DOHH2 (cell line): ENCODE data around the gene IQSEC3.

Experiments
- CTCF ChIP-seq: fragments of 200-600 bp; sonication (generic); IDR thresholded peaks from one replicate; pipeline ENCODE4 v1.5.1; 2014; ENCODE audit warnings: antibody characterized with exemption, mild to moderate bottlenecking, low read depth, low read length; ENCODE audit not compliant: poor library complexity, severe bottlenecking
- EZH2phosphoT487 ChIP-seq: fragments of 200-600 bp; sonication (generic); IDR thresholded peaks from 2 replicates; pipeline ENCODE4 v1.6.1; 2017; ENCODE audit warnings: borderline replicate concordance, mild to moderate bottlenecking, antibody characterized with exemption, low read length, moderate library complexity, mixed read lengths

GRCh38 chr12:143964-144649, 77.5 kb downstream of the IQSEC3 start:
- TF ChIP-seq CTCF, result no peak
- TF ChIP-seq EZH2phosphoT487, result no peak
